ENCODE results near the gene DPH1. TPM values are rescaled to one million over a fixed set of nuclear protein-coding genes. Genes with fewer than 3 reads are reported as not detected.

DPH1 gene
- total and polyA plus RNA-seq, 2 donors from 2014 or later, result 23.3 to 49.4 TPM

DNA sequence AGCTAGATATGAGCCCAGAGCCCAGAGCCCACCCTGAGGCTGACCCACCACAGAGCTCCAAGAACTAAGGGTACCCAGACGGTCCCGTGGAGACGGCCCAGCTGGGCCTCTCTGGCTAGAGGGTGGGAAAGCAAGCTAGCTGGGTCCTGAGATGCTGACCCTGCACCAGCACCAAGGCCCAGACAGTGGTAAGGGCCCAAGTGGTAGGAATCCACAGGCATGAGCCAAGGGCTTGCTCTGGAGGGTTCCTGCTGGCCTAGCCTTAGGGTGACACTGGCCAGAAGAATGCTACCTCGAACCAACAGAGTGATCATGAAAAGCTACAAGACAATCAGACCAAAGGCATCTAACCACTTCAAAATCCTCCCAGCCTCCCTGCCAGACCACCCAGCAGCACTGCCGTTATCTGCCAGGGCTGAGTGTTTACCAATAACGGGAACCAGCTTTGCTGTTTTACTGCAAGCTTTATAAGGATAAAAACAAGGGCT, 38.1 kb downstream of the DPH1 start:
- FAIRE-seq, result no peak
- peaks cover 0 to 18% (median 7%) of the 10 kb centered on the region in 3 donors for H3K4me1 ChIP-seq (ENCODE audit: control insufficient read depth in 2 of 3, insufficient read depth in 2 of 3, low read depth in 1 of 3, low read length in 3 of 3)
- H3K36me3 ChIP-seq (ENCODE audit: control insufficient read depth in 2 of 3, insufficient read depth in 3 of 3, low read length in 3 of 3), result peaks cover 0 to 6% (median 0%) of the 10 kb centered on the region in 3 donors

DNA sequence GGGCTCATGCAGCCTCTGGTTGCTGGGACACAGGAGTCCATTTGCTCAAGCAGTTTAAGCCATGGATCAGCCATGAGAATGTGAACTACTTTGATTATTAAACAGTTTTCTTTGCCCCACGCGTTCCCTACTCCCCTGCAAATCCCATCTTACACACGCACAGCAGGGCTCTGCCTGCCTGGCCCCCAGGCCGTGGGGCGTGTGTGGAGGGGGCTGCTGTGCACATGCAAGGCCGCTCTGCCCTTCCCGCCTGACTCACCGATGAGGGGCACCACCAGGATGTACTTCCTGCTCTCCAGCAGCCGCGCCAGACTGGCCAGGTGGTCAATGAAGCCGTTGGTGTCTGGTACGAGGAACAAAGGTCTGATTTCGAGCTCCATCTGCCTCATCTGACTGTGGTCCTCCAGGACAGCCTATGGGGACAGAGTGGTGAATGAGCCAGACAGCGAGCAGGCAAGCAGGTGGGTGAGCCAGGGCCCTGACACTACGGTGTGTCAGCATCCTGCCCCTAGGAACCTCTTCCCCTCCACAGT, 38.6 kb downstream of the DPH1 start:
- Histone ChIP-seq H3K27ac (ENCODE audit: low read depth in 2 of 2, low read length in 2 of 2) (no peak overlapping the region), H3K36me3 (ENCODE audit: control insufficient read depth in 2 of 3, insufficient read depth in 3 of 3, low read length in 3 of 3) (peaks cover 0 to 6% (median 0%) of the 10 kb centered on the region in 3 donors), H3K27me3 (ENCODE audit: control insufficient read depth, insufficient read depth, low read length) (no peaks in the 10 kb centered on the region), H3K4me3 (ENCODE audit: low read length in 3 of 3) (no peak overlapping the region), H3K9ac (ENCODE audit: low read length in 3 of 3) (no peak overlapping the region), H3K4me1 (ENCODE audit: control insufficient read depth in 2 of 3, insufficient read depth in 2 of 3, low read depth in 1 of 3, low read length in 3 of 3) (peaks cover 0 to 18% (median 7%) of the 10 kb centered on the region in 3 donors), H3K9me3 (ENCODE audit: control insufficient read depth in 2 of 3, insufficient read depth in 1 of 3, low read length in 3 of 3) (no peaks in the 10 kb centered on the region)
- TF ChIP-seq, protein P1, sequence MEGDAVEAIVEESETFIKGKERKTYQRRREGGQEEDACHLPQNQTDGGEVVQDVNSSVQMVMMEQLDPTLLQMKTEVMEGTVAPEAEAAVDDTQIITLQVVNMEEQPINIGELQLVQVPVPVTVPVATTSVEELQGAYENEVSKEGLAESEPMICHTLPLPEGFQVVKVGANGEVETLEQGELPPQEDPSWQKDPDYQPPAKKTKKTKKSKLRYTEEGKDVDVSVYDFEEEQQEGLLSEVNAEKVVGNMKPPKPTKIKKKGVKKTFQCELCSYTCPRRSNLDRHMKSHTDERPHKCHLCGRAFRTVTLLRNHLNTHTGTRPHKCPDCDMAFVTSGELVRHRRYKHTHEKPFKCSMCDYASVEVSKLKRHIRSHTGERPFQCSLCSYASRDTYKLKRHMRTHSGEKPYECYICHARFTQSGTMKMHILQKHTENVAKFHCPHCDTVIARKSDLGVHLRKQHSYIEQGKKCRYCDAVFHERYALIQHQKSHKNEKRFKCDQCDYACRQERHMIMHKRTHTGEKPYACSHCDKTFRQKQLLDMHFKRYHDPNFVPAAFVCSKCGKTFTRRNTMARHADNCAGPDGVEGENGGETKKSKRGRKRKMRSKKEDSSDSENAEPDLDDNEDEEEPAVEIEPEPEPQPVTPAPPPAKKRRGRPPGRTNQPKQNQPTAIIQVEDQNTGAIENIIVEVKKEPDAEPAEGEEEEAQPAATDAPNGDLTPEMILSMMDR (IDR thresholded peaks at IDR 0.05; ENCODE audit: borderline replicate concordance, extremely low read depth, insufficient read depth), result no peak
- FAIRE-seq (no peak), DNase-seq (peak in 4 of 5 donors; percentile 8 to 79 (median 31))
- intact Hi-C loops (cut with DNase I), result no loop called here

More for the DNA sequence above, 38.1 kb downstream of the DPH1 start:
- H3K4me3 ChIP-seq (ENCODE audit: low read length in 3 of 3), result no peak overlapping the region
- peak in 2 of 5 donors; percentile 25 to 44 for DNase-seq
- H3K27me3 ChIP-seq (ENCODE audit: control insufficient read depth, insufficient read depth, low read length), result no peaks in the 10 kb centered on the region
- peak overlapping the region; percentile 60 to 71 for H3K27ac ChIP-seq (ENCODE audit: low read depth in 2 of 2, low read length in 2 of 2)
- intact Hi-C loops (cut with DNase I), result no loop called here
- no peaks in the 10 kb centered on the region for H3K9me3 ChIP-seq (ENCODE audit: control insufficient read depth in 2 of 3, insufficient read depth in 1 of 3, low read length in 3 of 3)
- no peak overlapping the region for H3K9ac ChIP-seq (ENCODE audit: low read length in 3 of 3)
- TF ChIP-seq, protein P1 (IDR thresholded peaks at IDR 0.05; ENCODE audit: borderline replicate concordance, extremely low read depth, insufficient read depth), result no peak

DNA sequence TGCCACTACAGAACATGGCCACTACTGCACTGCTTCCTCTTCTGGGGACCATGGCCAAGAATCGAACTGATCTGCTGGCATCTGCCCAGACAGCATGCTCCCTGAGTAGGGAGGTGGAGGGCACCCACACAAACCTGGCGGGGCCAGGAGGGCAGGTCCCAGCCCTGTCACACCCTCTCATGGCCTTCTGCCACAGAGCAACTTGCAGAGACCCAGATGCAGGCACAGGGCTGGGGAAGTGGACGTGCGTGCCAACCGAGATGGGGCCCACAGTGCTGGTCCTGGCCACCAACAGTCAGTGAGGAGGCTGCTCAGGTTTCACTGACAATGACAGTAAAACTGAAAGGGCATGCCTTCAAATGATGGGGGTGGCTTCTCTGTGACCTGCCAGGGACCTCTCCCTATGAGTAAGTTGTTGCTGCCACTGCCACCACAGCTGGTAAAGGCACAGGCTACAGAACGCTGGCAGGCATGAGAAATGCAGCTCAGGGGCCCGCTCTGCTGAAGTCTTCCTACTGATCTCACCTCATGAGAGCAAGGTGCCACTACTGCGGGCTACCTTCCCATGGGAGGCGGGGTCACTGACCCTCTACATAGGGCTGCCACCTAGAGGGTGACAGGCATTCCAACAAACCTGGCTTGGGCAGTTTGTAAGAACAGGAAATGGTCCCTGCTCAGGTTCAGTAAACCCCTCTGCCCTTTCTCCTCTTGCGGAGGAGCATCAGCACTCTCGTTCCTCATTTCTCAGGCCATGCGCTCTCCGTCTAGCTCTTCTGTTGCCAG, 40.5 kb downstream of the DPH1 start:
- no peak for FAIRE-seq

More for the DNA sequence above, 40.5 kb downstream of the DPH1 start:
- Histone ChIP-seq H3K27ac (ENCODE audit: low read depth in 2 of 2, low read length in 2 of 2) (peak overlapping the region; percentile 83 to 90), H3K9me3 (ENCODE audit: control insufficient read depth in 2 of 3, insufficient read depth in 1 of 3, low read length in 3 of 3) (no peaks in the 10 kb centered on the region), H3K4me1 (ENCODE audit: control insufficient read depth in 2 of 3, insufficient read depth in 2 of 3, low read depth in 1 of 3, low read length in 3 of 3) (peaks cover 0 to 16% (median 7%) of the 10 kb centered on the region in 3 donors), H3K27me3 (ENCODE audit: control insufficient read depth, insufficient read depth, low read length) (no peaks in the 10 kb centered on the region), H3K4me3 (ENCODE audit: low read length in 3 of 3) (no peak overlapping the region), H3K9ac (ENCODE audit: low read length in 3 of 3) (peak overlapping the region in 1 of 3 donors; percentile 23), H3K36me3 (ENCODE audit: control insufficient read depth in 2 of 3, insufficient read depth in 3 of 3, low read length in 3 of 3) (peaks cover 0 to 6% (median 0%) of the 10 kb centered on the region in 3 donors)
- intact Hi-C loops (cut with DNase I), result no loop called here
- TF ChIP-seq, protein P1 (IDR thresholded peaks at IDR 0.05; ENCODE audit: borderline replicate concordance, extremely low read depth, insufficient read depth), result no peak
- DNase-seq, result peak in 3 of 5 donors; percentile 15 to 37 (median 21)
